ENCODE measurements around the gene SLC9A8.

SLC9A8 gene

GRCh38 chr20:49914310-49915117 lies 101.9 kb downstream of the SLC9A8 start:
- H3K79me2 ChIP-seq (ENCODE audit: insufficient read depth, low read length): peaks cover 40% of the 10 kb centered on the region

DNA sequence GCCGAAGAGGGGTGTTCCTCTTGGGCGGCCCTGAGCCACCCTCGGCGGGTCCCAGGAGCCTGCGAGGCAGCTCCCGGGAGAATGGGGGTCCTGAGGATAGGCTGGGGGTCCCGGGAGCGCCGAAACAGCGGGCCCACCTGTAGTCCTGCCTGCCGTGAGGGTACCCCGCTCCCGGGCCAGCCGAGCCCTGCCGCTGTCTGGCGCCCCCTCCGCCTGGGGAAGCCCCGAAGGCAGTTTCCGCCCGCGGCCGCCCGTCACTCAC lies 102.4 kb downstream of the SLC9A8 start:
- no peak for TF ChIP-seq EZH2phosphoT487 (conservative IDR thresholded peaks at IDR 0.05; ENCODE audit: low read length)
- peak; percentile 15 for TF ChIP-seq CTCF (IDR thresholded peaks at IDR 0.05; ENCODE audit: insufficient read depth, low read length, poor library complexity, severe bottlenecking)
- H3K9me3 ChIP-seq (ENCODE audit: insufficient read depth, low read length): no peaks in the 10 kb centered on the region
- peak overlapping the region; percentile 90 for H3K4me3 ChIP-seq (ENCODE audit: insufficient read depth, low read length, poor library complexity, severe bottlenecking)
- no peaks in the 10 kb centered on the region for H3K9me2 ChIP-seq (replicated peaks; ENCODE audit: insufficient read depth, low read length)
- H3K4me2 ChIP-seq (ENCODE audit: low read depth, low read length, poor library complexity, severe bottlenecking): peak overlapping the region; percentile 73
- H4K20me1 ChIP-seq (ENCODE audit: low read depth, low read length): no peaks in the 10 kb centered on the region
- no peaks in the 10 kb centered on the region for H3K36me3 ChIP-seq (ENCODE audit: low read length)
- no peaks in the 10 kb centered on the region for H3F3A ChIP-seq (ENCODE audit: insufficient read depth)
- H3K9ac ChIP-seq (ENCODE audit: low read length): peak overlapping the region; percentile 78
- H2AFZ ChIP-seq (ENCODE audit: low read depth, low read length, severe bottlenecking): peak overlapping the region; percentile 91
- H3K79me2 ChIP-seq (ENCODE audit: insufficient read depth, low read length): peaks cover 34% of the 10 kb centered on the region
- peak overlapping the region; percentile 94 for H3K27ac ChIP-seq (ENCODE audit: low read depth, low read length)
- no peaks in the 10 kb centered on the region for H3K27me3 ChIP-seq (ENCODE audit: low read length)

More at GRCh38 chr20:49914310-49915117, 101.9 kb downstream of the SLC9A8 start:
- Histone ChIP-seq H2AFZ (ENCODE audit: low read depth, low read length, severe bottlenecking) (peak overlapping the region; percentile 91), H3K27me3 (ENCODE audit: low read length) (no peaks in the 10 kb centered on the region), H4K20me1 (ENCODE audit: low read depth, low read length) (no peaks in the 10 kb centered on the region), H3K4me2 (ENCODE audit: low read depth, low read length, poor library complexity, severe bottlenecking) (peak overlapping the region; percentile 73), H3K4me3 (ENCODE audit: insufficient read depth, low read length, poor library complexity, severe bottlenecking) (peak overlapping the region; percentile 90), H3K9ac (ENCODE audit: low read length) (peak overlapping the region; percentile 78), H3K36me3 (ENCODE audit: low read length) (no peaks in the 10 kb centered on the region), H3K9me2 (replicated peaks; ENCODE audit: insufficient read depth, low read length) (no peaks in the 10 kb centered on the region), H3F3A (ENCODE audit: insufficient read depth) (no peaks in the 10 kb centered on the region), H3K27ac (ENCODE audit: low read depth, low read length) (no peak overlapping the region), H3K9me3 (ENCODE audit: insufficient read depth, low read length) (no peaks in the 10 kb centered on the region)
- no peak for TF ChIP-seq EZH2phosphoT487 (conservative IDR thresholded peaks at IDR 0.05; ENCODE audit: low read length)

- H2AFZ ChIP-seq (ENCODE audit: low read depth, low read length, severe bottlenecking): peak within 1 kb of the TSS; percentile 91
- no peaks in the 10 kb centered on the region for H3K9me3 ChIP-seq (ENCODE audit: insufficient read depth, low read length)
- TF ChIP-seq EZH2phosphoT487 (conservative IDR thresholded peaks at IDR 0.05; ENCODE audit: low read length): no peak
- no peak for TF ChIP-seq CTCF (IDR thresholded peaks at IDR 0.05; ENCODE audit: insufficient read depth, low read length, poor library complexity, severe bottlenecking)
- H3K4me2 ChIP-seq (ENCODE audit: low read depth, low read length, poor library complexity, severe bottlenecking): peak within 1 kb of the TSS; percentile 73
- no peaks in the 10 kb centered on the region for H3K9me2 ChIP-seq (replicated peaks; ENCODE audit: insufficient read depth, low read length)
- no peaks in the 10 kb centered on the region for H3F3A ChIP-seq (ENCODE audit: insufficient read depth)
- peak within 1 kb of the TSS; percentile 90 for H3K4me3 ChIP-seq (ENCODE audit: insufficient read depth, low read length, poor library complexity, severe bottlenecking)
- H3K36me3 ChIP-seq (ENCODE audit: low read length): no peaks in the 10 kb centered on the region
- H3K27ac ChIP-seq (ENCODE audit: low read depth, low read length): peak within 1 kb of the TSS; percentile 94
- H3K9ac ChIP-seq (ENCODE audit: low read length): peak within 1 kb of the TSS; percentile 78
- peaks cover 33% of the 10 kb centered on the region for H3K79me2 ChIP-seq (ENCODE audit: insufficient read depth, low read length)
- H3K27me3 ChIP-seq (ENCODE audit: low read length): no peaks in the 10 kb centered on the region
- H4K20me1 ChIP-seq (ENCODE audit: low read depth, low read length): no peaks in the 10 kb centered on the region
These were observed 102.9 kb downstream of the SLC9A8 start, which contains the start of gene SPATA2 for GRCh38 chr20:49915380-49916145. TSS of gene SPATA2 (minus strand) at chr20:49915529. CDS start at chr20:49908490, 7,039 bp downstream.
